NT2/D1 (cell line): Measurements from ENCODE around the gene PGAP3.
"Not testable (repeated sequence)": the region's sequence is repeated elsewhere in the genome, so short reads cannot be mapped to it uniquely, and the experiment has no call there.

Experiments
- DNase-seq: peaks from one replicate; pipeline ENCODE4 v3.0.0-alpha.2; 2011; ENCODE audit warnings: low read depth, low spot score
- H3K27me3 ChIP-seq: 2 replicates; pipeline ENCODE4 v1.6.0; 2011; ENCODE audit warnings: mild to moderate bottlenecking; ENCODE audit not compliant: insufficient read length, insufficient read depth
- H3K36me3 ChIP-seq: 2 replicates; pipeline ENCODE4 v1.6.1; 2011; ENCODE audit warnings: mild to moderate bottlenecking, low read length, mixed read lengths; ENCODE audit not compliant: insufficient read depth, insufficient read length
- H3K4me1 ChIP-seq: 2 replicates; pipeline ENCODE4 v1.5.1; 2011; ENCODE audit not compliant: insufficient read depth, insufficient read length
- H3K4me3 ChIP-seq: 2 replicates; pipeline ENCODE4 v1.5.1; 2011; ENCODE audit warnings: low read depth; ENCODE audit not compliant: insufficient read length
- H3K9ac ChIP-seq: 2 replicates; pipeline ENCODE4 v1.6.0; 2011; ENCODE audit warnings: low read depth; ENCODE audit not compliant: insufficient read length
- H3K9me3 ChIP-seq: 2 replicates; pipeline ENCODE4 v1.5.1; 2011; ENCODE audit warnings: mild to moderate bottlenecking, low read length; ENCODE audit not compliant: insufficient read depth
- SUZ12 ChIP-seq: IDR thresholded peaks from 2 replicates; pipeline ENCODE4 v1.6.1; 2011; ENCODE audit not compliant: insufficient read length, insufficient read depth; ENCODE audit errors: extremely low read depth
- YY1 ChIP-seq: IDR thresholded peaks from 2 replicates; pipeline ENCODE4 v1.6.1; 2011; ENCODE audit not compliant: insufficient read length, insufficient read depth
- ZNF274 ChIP-seq: IDR thresholded peaks from 2 replicates; pipeline ENCODE4 v1.6.1; 2011; ENCODE audit warnings: mild to moderate bottlenecking, low read depth, low read length

Gene PGAP3

DNA sequence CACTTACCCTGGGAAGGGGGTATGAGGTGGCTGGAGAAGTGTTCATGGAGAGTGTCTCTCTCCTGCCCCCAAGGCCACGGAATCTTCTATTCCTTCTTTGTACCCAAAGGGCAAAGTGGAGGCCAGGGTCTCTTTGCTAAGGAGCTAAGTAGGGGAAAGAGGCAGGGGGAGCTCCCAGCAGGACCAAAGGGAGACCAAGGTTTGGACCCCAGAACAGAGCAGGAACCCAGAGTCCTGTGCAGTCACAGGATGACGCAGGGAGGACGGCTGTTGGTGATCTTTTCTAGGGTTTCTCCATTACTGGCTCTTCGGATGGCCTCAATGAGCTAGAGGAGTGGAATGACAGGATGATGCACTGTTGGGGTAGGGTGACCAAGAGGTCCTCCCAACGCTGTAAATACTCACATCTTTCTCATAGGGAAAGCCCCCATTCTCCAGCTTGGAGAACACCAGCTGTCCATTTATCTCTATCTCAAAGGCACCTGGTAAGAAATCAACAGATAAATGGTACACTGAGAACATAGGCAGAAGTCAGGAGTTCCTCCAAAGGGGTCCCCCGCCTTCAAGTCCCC lies 41.5 kb upstream of the PGAP3 start:
- no peaks in the 10 kb centered on the region for H3K27me3 ChIP-seq
- H3K9ac ChIP-seq = peak overlapping the region; percentile 57
- no peak for TF ChIP-seq SUZ12
- TF ChIP-seq ZNF274 = no peak
- TF ChIP-seq YY1 = no peak
- peak overlapping the region; percentile 64 for H3K4me3 ChIP-seq
- no peaks in the 10 kb centered on the region for H3K4me1 ChIP-seq
- peaks cover 52% of the 10 kb centered on the region for H3K36me3 ChIP-seq
- no peaks in the 10 kb centered on the region for H3K9me3 ChIP-seq
- DNase-seq = no peak

DNA sequence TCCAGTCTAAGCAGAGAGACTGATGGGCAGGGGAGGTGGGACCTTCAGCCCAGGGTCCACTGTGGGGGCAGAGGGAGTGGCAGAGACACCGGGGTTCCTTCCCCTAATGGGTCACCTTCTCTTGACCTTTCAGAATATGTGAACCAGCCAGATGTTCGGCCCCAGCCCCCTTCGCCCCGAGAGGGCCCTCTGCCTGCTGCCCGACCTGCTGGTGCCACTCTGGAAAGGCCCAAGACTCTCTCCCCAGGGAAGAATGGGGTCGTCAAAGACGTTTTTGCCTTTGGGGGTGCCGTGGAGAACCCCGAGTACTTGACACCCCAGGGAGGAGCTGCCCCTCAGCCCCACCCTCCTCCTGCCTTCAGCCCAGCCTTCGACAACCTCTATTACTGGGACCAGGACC lies 39.7 kb upstream of the PGAP3 start:
- Histone ChIP-seq H3K27me3 (no peaks in the 10 kb centered on the region), H3K4me1 (peaks cover 9% of the 10 kb centered on the region), H3K36me3 (peaks cover 64% of the 10 kb centered on the region), H3K9ac (no peak overlapping the region), H3K4me3 (no peak overlapping the region), H3K9me3 (no peaks in the 10 kb centered on the region)
- no peak for DNase-seq
- TF ChIP-seq ZNF274 (no peak), YY1 (no peak), SUZ12 (no peak)

DNA sequence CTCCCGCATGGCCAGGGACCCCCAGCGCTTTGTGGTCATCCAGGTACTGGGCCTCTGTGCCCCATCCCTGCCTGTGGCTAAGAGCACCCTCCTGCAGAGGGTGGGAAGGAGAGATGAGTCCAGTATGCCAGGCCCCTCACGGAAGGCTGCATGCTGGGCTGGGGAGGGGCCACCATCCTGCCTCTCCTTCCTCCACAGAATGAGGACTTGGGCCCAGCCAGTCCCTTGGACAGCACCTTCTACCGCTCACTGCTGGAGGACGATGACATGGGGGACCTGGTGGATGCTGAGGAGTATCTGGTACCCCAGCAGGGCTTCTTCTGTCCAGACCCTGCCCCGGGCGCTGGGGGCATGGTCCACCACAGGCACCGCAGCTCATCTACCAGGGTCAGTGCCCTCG lies 38.8 kb upstream of the PGAP3 start:
- Histone ChIP-seq H3K36me3 (peaks cover 70% of the 10 kb centered on the region), H3K4me3 (no peak overlapping the region), H3K27me3 (no peaks in the 10 kb centered on the region), H3K9me3 (no peaks in the 10 kb centered on the region), H3K9ac (no peak overlapping the region), H3K4me1 (peaks cover 9% of the 10 kb centered on the region)
- TF ChIP-seq ZNF274 (no peak), SUZ12 (no peak), YY1 (no peak)
- no peak for DNase-seq

DNA sequence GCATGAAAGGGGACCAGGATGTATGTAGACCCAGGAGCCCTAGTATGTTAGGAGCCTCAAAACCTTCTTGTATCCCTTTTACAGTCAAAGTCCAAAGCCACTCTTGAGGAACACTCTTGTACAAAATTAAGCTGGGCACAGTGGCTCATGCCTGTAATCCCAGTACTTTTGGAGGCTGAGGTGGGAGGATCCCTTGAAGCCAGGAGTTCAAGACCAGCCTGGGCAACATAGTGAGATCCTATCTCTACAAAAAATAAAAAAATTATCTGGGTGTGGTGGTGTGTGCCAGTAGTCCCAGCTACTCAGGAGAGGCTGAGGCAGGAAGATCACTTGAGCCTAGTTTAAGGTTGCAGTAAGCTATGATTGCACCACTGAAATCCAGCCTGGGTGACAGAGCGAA lies 38.1 kb upstream of the PGAP3 start:
- not testable (repeated sequence) for H3K4me1 ChIP-seq, H3K27me3 ChIP-seq, H3K9me3 ChIP-seq, H3K4me3 ChIP-seq, DNase-seq, H3K9ac ChIP-seq
- peaks cover 74% of the 10 kb centered on the region for H3K36me3 ChIP-seq

DNA sequence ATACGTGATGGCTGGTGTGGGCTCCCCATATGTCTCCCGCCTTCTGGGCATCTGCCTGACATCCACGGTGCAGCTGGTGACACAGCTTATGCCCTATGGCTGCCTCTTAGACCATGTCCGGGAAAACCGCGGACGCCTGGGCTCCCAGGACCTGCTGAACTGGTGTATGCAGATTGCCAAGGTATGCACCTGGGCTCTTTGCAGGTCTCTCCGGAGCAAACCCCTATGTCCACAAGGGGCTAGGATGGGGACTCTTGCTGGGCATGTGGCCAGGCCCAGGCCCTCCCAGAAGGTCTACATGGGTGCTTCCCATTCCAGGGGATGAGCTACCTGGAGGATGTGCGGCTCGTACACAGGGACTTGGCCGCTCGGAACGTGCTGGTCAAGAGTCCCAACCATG lies 36.9 kb upstream of the PGAP3 start:
- H3K36me3 ChIP-seq = peaks cover 83% of the 10 kb centered on the region

DNA sequence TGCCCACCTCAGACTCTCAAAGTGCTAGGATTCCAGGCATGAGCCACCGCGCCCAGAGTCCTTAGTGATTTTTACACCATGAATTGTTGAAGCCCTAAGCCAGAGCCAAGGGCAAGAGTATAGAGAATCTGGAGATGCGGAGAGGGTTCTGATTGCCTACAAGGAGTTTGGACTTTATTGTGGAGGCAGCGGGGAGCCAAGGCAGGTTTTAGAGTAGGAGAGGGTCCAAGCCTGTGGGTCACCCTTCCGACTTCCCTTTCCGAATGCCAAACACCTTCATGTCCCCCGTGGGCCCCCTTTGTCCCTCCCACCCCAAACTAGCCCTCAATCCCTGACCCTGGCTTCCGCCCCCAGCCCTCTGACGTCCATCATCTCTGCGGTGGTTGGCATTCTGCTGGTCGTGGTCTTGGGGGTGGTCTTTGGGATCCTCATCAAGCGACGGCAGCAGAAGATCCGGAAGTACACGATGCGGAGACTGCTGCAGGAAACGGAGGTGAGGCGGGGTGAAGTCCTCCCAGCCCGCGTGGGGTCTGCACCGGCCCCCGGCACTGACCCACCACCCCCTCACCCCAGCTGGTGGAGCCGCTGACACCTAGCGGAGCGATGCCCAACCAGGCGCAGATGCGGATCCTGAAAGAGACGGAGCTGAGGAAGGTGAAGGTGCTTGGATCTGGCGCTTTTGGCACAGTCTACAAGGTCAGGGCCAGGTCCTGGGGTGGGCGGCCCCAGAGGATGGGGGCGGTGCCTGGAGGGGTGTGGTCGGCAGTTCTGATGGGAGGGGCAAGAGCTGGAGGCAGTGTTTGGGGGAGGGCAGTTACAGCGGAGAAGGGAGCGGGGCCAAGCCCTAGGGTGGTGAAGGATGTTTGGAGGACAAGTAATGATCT lies 35.4 kb upstream of the PGAP3 start:
- peaks cover 85% of the 10 kb centered on the region for H3K36me3 ChIP-seq
- H3K9me3 ChIP-seq = no peaks in the 10 kb centered on the region
- H3K9ac ChIP-seq = peak overlapping the region; percentile 57
- TF ChIP-seq YY1 (no peak), ZNF274 (no peak), SUZ12 (no peak)
- H3K27me3 ChIP-seq = no peaks in the 10 kb centered on the region
- DNase-seq = no peak
- H3K4me3 ChIP-seq = no peak overlapping the region
- peaks cover 9% of the 10 kb centered on the region for H3K4me1 ChIP-seq

More for the DNA sequence above, 36.9 kb upstream of the PGAP3 start:
- DNase-seq = no peak
- Histone ChIP-seq H3K4me1 (peaks cover 9% of the 10 kb centered on the region), H3K9ac (no peak overlapping the region), H3K27me3 (no peaks in the 10 kb centered on the region), H3K4me3 (no peak overlapping the region), H3K9me3 (no peaks in the 10 kb centered on the region)
- TF ChIP-seq ZNF274 = no peak
- TF ChIP-seq YY1 = no peak
- no peak for TF ChIP-seq SUZ12

DNA sequence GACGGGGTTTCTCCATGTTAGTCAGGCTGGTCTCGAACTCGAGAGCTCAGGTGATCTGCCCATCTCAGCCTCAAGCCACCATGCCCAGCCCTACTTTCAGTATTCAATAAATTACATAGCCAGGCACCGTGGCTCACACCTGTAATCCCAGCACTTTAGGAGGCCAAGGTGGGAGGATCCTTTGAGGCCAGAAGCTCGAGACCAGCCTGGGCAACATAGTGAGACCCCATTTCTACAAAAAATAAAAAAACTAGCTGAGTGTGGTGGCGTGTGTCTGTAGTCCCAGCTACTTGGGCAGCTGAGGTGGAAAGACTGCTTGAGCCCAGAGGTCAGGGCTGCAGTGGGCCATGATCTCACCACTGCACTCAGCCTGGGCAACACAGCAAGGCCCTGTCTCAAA lies 34.2 kb upstream of the PGAP3 start:
- Histone ChIP-seq H3K4me1 (peaks cover 9% of the 10 kb centered on the region), H3K9me3 (no peaks in the 10 kb centered on the region), H3K9ac (no peak overlapping the region), H3K36me3 (peaks cover 85% of the 10 kb centered on the region), H3K4me3 (no peak overlapping the region), H3K27me3 (no peaks in the 10 kb centered on the region)
- no peak for DNase-seq
- no peak for TF ChIP-seq ZNF274
- TF ChIP-seq SUZ12 = no peak
- no peak for TF ChIP-seq YY1
